Measurements from ENCODE around the gene AMD1.

GRCh38 chr6:110944681-110945151, 70.1 kb downstream of the AMD1 start:
- TF ChIP-seq EZH2phosphoT487 (IDR thresholded peaks at IDR 0.05; ENCODE audit: unreplicated experiment) (no peak), REST (IDR thresholded peaks at IDR 0.05; ENCODE audit: unreplicated experiment) (no peak), POLR2AphosphoS5 (IDR thresholded peaks at IDR 0.05; ENCODE audit: low read depth) (no peak), CREB1 (CRISPR knock-in tag; IDR thresholded peaks at IDR 0.05; ENCODE audit: low read depth) (no peak), NANOG (IDR thresholded peaks at IDR 0.05; ENCODE audit: borderline replicate concordance) (no peak), ZNF114 (CRISPR knock-in tag; IDR thresholded peaks at IDR 0.05) (no peak), STAT1 (IDR thresholded peaks at IDR 0.05; ENCODE audit: unreplicated experiment) (no peak), EZH2 (IDR thresholded peaks at IDR 0.05; ENCODE audit: low read depth, unreplicated experiment) (no peak), JUNB (IDR thresholded peaks at IDR 0.05; ENCODE audit: unreplicated experiment) (no peak), ETS1 (IDR thresholded peaks at IDR 0.05) (no peak)
- TF ChIP-seq, protein P1, sequence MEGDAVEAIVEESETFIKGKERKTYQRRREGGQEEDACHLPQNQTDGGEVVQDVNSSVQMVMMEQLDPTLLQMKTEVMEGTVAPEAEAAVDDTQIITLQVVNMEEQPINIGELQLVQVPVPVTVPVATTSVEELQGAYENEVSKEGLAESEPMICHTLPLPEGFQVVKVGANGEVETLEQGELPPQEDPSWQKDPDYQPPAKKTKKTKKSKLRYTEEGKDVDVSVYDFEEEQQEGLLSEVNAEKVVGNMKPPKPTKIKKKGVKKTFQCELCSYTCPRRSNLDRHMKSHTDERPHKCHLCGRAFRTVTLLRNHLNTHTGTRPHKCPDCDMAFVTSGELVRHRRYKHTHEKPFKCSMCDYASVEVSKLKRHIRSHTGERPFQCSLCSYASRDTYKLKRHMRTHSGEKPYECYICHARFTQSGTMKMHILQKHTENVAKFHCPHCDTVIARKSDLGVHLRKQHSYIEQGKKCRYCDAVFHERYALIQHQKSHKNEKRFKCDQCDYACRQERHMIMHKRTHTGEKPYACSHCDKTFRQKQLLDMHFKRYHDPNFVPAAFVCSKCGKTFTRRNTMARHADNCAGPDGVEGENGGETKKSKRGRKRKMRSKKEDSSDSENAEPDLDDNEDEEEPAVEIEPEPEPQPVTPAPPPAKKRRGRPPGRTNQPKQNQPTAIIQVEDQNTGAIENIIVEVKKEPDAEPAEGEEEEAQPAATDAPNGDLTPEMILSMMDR (conservative IDR thresholded peaks at IDR 0.05; ENCODE audit: low read depth in 2 of 2): no peak
- TF ChIP-seq, protein P2, sequence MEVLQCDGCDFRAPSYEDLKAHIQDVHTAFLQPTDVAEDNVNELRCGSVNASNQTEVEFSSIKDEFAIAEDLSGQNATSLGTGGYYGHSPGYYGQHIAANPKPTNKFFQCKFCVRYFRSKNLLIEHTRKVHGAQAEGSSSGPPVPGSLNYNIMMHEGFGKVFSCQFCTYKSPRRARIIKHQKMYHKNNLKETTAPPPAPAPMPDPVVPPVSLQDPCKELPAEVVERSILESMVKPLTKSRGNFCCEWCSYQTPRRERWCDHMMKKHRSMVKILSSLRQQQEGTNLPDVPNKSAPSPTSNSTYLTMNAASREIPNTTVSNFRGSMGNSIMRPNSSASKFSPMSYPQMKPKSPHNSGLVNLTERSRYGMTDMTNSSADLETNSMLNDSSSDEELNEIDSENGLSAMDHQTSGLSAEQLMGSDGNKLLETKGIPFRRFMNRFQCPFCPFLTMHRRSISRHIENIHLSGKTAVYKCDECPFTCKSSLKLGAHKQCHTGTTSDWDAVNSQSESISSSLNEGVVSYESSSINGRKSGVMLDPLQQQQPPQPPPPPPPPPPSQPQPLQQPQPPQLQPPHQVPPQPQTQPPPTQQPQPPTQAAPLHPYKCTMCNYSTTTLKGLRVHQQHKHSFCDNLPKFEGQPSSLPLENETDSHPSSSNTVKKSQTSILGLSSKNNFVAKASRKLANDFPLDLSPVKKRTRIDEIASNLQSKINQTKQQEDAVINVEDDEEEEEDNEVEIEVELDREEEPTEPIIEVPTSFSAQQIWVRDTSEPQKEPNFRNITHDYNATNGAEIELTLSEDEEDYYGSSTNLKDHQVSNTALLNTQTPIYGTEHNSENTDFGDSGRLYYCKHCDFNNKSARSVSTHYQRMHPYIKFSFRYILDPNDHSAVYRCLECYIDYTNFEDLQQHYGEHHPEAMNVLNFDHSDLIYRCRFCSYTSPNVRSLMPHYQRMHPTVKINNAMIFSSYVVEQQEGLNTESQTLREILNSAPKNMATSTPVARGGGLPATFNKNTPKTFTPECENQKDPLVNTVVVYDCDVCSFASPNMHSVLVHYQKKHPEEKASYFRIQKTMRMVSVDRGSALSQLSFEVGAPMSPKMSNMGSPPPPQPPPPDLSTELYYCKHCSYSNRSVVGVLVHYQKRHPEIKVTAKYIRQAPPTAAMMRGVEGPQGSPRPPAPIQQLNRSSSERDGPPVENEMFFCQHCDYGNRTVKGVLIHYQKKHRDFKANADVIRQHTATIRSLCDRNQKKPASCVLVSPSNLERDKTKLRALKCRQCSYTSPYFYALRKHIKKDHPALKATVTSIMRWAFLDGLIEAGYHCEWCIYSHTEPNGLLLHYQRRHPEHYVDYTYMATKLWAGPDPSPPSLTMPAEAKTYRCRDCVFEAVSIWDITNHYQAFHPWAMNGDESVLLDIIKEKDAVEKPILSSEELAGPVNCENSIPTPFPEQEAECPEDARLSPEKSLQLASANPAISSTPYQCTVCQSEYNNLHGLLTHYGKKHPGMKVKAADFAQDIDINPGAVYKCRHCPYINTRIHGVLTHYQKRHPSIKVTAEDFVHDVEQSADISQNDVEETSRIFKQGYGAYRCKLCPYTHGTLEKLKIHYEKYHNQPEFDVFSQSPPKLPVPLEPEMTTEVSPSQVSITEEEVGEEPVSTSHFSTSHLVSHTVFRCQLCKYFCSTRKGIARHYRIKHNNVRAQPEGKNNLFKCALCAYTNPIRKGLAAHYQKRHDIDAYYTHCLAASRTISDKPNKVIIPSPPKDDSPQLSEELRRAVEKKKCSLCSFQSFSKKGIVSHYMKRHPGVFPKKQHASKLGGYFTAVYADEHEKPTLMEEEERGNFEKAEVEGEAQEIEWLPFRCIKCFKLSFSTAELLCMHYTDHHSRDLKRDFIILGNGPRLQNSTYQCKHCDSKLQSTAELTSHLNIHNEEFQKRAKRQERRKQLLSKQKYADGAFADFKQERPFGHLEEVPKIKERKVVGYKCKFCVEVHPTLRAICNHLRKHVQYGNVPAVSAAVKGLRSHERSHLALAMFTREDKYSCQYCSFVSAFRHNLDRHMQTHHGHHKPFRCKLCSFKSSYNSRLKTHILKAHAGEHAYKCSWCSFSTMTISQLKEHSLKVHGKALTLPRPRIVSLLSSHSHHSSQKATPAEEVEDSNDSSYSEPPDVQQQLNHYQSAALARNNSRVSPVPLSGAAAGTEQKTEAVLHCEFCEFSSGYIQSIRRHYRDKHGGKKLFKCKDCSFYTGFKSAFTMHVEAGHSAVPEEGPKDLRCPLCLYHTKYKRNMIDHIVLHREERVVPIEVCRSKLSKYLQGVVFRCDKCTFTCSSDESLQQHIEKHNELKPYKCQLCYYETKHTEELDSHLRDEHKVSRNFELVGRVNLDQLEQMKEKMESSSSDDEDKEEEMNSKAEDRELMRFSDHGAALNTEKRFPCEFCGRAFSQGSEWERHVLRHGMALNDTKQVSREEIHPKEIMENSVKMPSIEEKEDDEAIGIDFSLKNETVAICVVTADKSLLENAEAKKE (CRISPR knock-in tag; IDR thresholded peaks at IDR 0.05): no peak

Data from GM23338 (cell line).